HepG2 (cell line): ENCODE results near the gene NUDT9. TPM values are rescaled to one million over a fixed set of nuclear protein-coding genes. Genes with fewer than 3 reads are reported as not detected.

ENCODE experiments used
- ATAC-seq: fragments of 200-7000 bp; cut with Tn5 transposase; 3 replicates; pipeline ENCODE4 v1.9.1; 2020; ENCODE audit warnings: mild to moderate bottlenecking, moderate library complexity
- BruUV-seq: library from RNA; stranded (reverse); fragments of 400-500 nt; replicated peaks from 2 replicates; lab custom pipeline; 2021; lab: Mats Ljungman, UMichigan
- CTCF ChIA-PET: fragments of 300-600 bp; formaldehyde crosslinking; extraction: SDS; loops from one replicate; lab custom pipeline; 2021; ENCODE audit warnings: low total read pairs, inconsistent platforms, low intra/inter-chr PET ratio; lab: Yijun Ruan, JAX
- POLR2A ChIA-PET: fragments of 350-600 bp; sonication (Branson Sonifier 250); formaldehyde crosslinking; loops from one replicate; lab custom pipeline; 2020; ENCODE audit warnings: antibody characterized with exemption, inconsistent platforms; lab: Yijun Ruan, JAX
- DNase-seq: peaks from one replicate; pipeline ENCODE4 v3.0.0-alpha.2; 2015; ENCODE audit warnings: low spot score
- FAIRE-seq: peaks from 3 replicates; lab custom pipeline; 2011; peaks lifted over from hg19 to GRCh38; lab: Jason Lieb, UNC
- H2AFZ ChIP-seq: one replicate; pipeline ENCODE4 v1.6.1; 2011; ENCODE audit warnings: low read length, inconsistent platforms
- H3K27ac ChIP-seq: fragments of 300-600 bp; 3 replicates; pipeline ENCODE4 v1.8.0; 2011; ENCODE audit warnings: mixed run types, mild to moderate bottlenecking, mixed read lengths, low read length, inconsistent platforms; ENCODE audit not compliant: insufficient read depth; ENCODE audit errors: extremely low read length
- H3K27me3 ChIP-seq, 2 experiments: fragments of 200-600 bp in 1 of 2; 2 replicates in 1 of 2; 3 replicates in 1 of 2; pipeline versions ENCODE4 v1.6.0 to v1.8.0; 2011; ENCODE audit warnings: low read length in 2 of 2, mild to moderate bottlenecking in 2 of 2, moderate library complexity in 2 of 2, inconsistent platforms in 1 of 2; ENCODE audit not compliant: insufficient read depth in 2 of 2, control insufficient read depth in 1 of 2
- H3K36me3 ChIP-seq, 2 experiments: fragments of 200-600 bp in 1 of 2; replicated peaks in 1 of 2; 2 replicates in 1 of 2; 3 replicates in 1 of 2; pipeline versions ENCODE4 v1.5.1 to v1.8.0; 2011; ENCODE audit warnings: low read length in 2 of 2, inconsistent platforms in 1 of 2; ENCODE audit not compliant: insufficient read depth in 2 of 2, control insufficient read depth in 1 of 2
- H3K4me1 ChIP-seq: 2 replicates; pipeline ENCODE4 v1.5.1; 2012; ENCODE audit warnings: low read length, inconsistent platforms; ENCODE audit not compliant: insufficient read depth
- H3K4me2 ChIP-seq: 2 replicates; pipeline ENCODE4 v1.6.0; 2011; ENCODE audit warnings: low read depth, low read length, inconsistent platforms
- H3K4me3 ChIP-seq, 3 experiments: fragments of 200-600 bp in 1 of 3; sonication (generic), shearing (Covaris generic) in 1 of 3; replicated peaks in 1 of 3; 2 replicates each; pipeline ENCODE4 v1.5.1; 2011 to 2016; ENCODE audit warnings: low read length in 3 of 3, inconsistent platforms in 2 of 3, low read depth in 2 of 3, mild to moderate bottlenecking in 2 of 3, control low read depth in 1 of 3, mixed read lengths in 1 of 3; ENCODE audit not compliant: insufficient read depth in 1 of 3
- H3K79me2 ChIP-seq: one replicate; pipeline ENCODE4 v1.6.1; 2011; ENCODE audit warnings: low read length, inconsistent platforms; ENCODE audit not compliant: insufficient read depth
- H3K9ac ChIP-seq: 2 replicates; pipeline ENCODE4 v1.6.0; 2011; ENCODE audit warnings: mild to moderate bottlenecking, low read depth, low read length, inconsistent platforms; ENCODE audit not compliant: insufficient read depth
- H3K9me3 ChIP-seq: 2 replicates; pipeline ENCODE4 v1.5.1; 2012; ENCODE audit warnings: mild to moderate bottlenecking, low read length
- H4K20me1 ChIP-seq: 2 replicates; pipeline ENCODE4 v1.6.0; 2011; ENCODE audit warnings: inconsistent platforms, mild to moderate bottlenecking, low read length, moderate library complexity; ENCODE audit not compliant: insufficient read depth
- ATF4 ChIP-seq, 2 experiments: fragments of 450-650 bp in 1 of 2; sonication (generic) in 1 of 2; formaldehyde crosslinking; IDR thresholded peaks; 2 replicates each; pipeline versions ENCODE4 v1.5.0 to v1.8.0; 2020 to 2022; ENCODE audit warnings: mild to moderate bottlenecking in 1 of 2, missing genetic modification reagents in 1 of 2
- CENPBD1 ChIP-seq: sonication (generic); formaldehyde crosslinking; IDR thresholded peaks from 2 replicates; pipeline ENCODE4 v1.8.0; 2022; ENCODE audit warnings: missing genetic modification reagents, low read depth, mild to moderate bottlenecking, borderline replicate concordance
- ELF1 ChIP-seq: sonication (generic); formaldehyde crosslinking; IDR thresholded peaks from 2 replicates; pipeline ENCODE4 v1.4.0; 2020; ENCODE audit warnings: missing genetic modification reagents
- EP300 ChIP-seq, 3 experiments: sonication (generic) in 1 of 3; formaldehyde crosslinking in 1 of 3; IDR thresholded peaks; 2 replicates each; pipeline versions ENCODE4 v1.5.1 to v1.6.1; 2011 to 2020; ENCODE audit warnings: low read depth in 2 of 3, low read length in 2 of 3, borderline replicate concordance in 1 of 3, improper control_type of control experiment in 1 of 3, mild to moderate bottlenecking in 1 of 3, missing genetic modification reagents in 1 of 3, moderate library complexity in 1 of 3
- IKZF4 ChIP-seq: sonication (generic); formaldehyde crosslinking; IDR thresholded peaks from 2 replicates; pipeline ENCODE4 v1.5.1; 2020; ENCODE audit warnings: borderline replicate concordance, mild to moderate bottlenecking, low read depth, missing genetic modification reagents; ENCODE audit errors: not compliant biosample characterization
- MBD4 ChIP-seq: IDR thresholded peaks from 2 replicates; pipeline ENCODE4 v1.6.1; 2012; ENCODE audit warnings: low read length, inconsistent platforms, borderline replicate concordance
- NFRKB ChIP-seq: fragments of 450-650 bp; IDR thresholded peaks from 2 replicates; pipeline ENCODE4 v1.6.1; 2017
- PLSCR1 ChIP-seq: sonication (generic); formaldehyde crosslinking; IDR thresholded peaks from 2 replicates; pipeline ENCODE4 v1.5.0; 2020; ENCODE audit warnings: missing genetic modification reagents, mild to moderate bottlenecking, borderline replicate concordance
- RNF219 ChIP-seq: sonication (generic); formaldehyde crosslinking; IDR thresholded peaks from 2 replicates; pipeline ENCODE4 v1.5.0; 2020; ENCODE audit warnings: mild to moderate bottlenecking, missing genetic modification reagents
- ZNF253 ChIP-seq: sonication (generic); formaldehyde crosslinking; IDR thresholded peaks from 2 replicates; pipeline ENCODE4 v1.8.0; 2022; ENCODE audit warnings: mild to moderate bottlenecking, missing genetic modification reagents, borderline replicate concordance
- ZNF713 ChIP-seq: sonication (generic); formaldehyde crosslinking; IDR thresholded peaks from 2 replicates; pipeline ENCODE4 v1.4.0; 2020; ENCODE audit warnings: mild to moderate bottlenecking, missing genetic modification reagents
- ZNF879 ChIP-seq: sonication (generic); formaldehyde crosslinking; IDR thresholded peaks from 2 replicates; pipeline ENCODE4 v1.8.1; 2023; ENCODE audit warnings: missing genetic modification reagents
- whole genome bisulfite sequencing: methylation state at CpG from one replicate; pipeline ENCODE4 v1.1.6; 2017; ENCODE audit warnings: low lambda C conversion rate; 5-methylcytosine and 5-hydroxymethylcytosine counted together
- in situ Hi-C: cut with HindIII; loops from 2 replicates; pipeline ENCODE4 v1.10.0; 2017; ENCODE audit warnings: low pct_unique_long_range_greater_than_20kb; ENCODE audit not compliant: extremely low pct_ligation_motif_present
- intact Hi-C: fragments of 100-400 bp; cut with micrococcal nuclease; formaldehyde crosslinking; loops from one replicate; pipeline ENCODE4 v1.10.0; 2022; ENCODE audit not compliant: unreplicated experiment
- polyA plus RNA-seq, 8 experiments: library from polyadenylated mRNA; depleted of rRNA in 3 of 8; stranded (reverse) in 7 of 8; unstranded in 1 of 8; fragments of >200 nt; fragmentation: Illumina TruSeq in 4 of 8; extraction: Trizol in 4 of 8; gene quantifications; 2 replicates each; pipeline versions ENCODE4 v1.2.1 to v1.2.3, GENCODE V29; 2011 to 2016; ENCODE audit warnings: low read depth in 4 of 8, missing spikeins in 1 of 8, mixed read lengths in 1 of 8; ENCODE audit not compliant: insufficient read depth in 1 of 8
- total RNA-seq, 5 experiments: library from RNA; depleted of rRNA; stranded (reverse); fragments of >200 nt; fragmentation: Illumina TruSeq; extraction: Trizol; gene quantifications; 2 replicates each; pipeline ENCODE4 v1.2.3, GENCODE V29; 2016; ENCODE audit warnings: low read depth in 1 of 5

NUDT9 gene
- total and polyA plus RNA-seq, 2 of the 13 experiments (the other 11 are each of a cell fraction or from before 2014, with no cell fraction given), result 10.4 to 12.3 TPM

- ChIA-PET POLR2A (no interaction called here), CTCF (no interaction called here)
- no peaks in the 10 kb centered on the region for H3K27me3 ChIP-seq
- no peaks in the 10 kb centered on the region for H3K9me3 ChIP-seq
- no TSS peak for BruUV-seq
- TF ChIP-seq MBD4, result no peak
- TF ChIP-seq NFRKB, result no peak
- no peak for TF ChIP-seq ELF1 (CRISPR knock-in tag)
- TF ChIP-seq ZNF253 (CRISPR knock-in tag), result no peak
- no peak for TF ChIP-seq PLSCR1 (CRISPR knock-in tag)
- no peak for TF ChIP-seq EP300 (IDR thresholded peaks at IDR 0.05; ENCODE audit: low read depth in 2 of 2, low read length in 2 of 2)
- TF ChIP-seq EP300 (CRISPR knock-in tag; IDR thresholded peaks at IDR 0.05; ENCODE audit: borderline replicate concordance), result no peak
- no peak for TF ChIP-seq ZNF713
- no peak for TF ChIP-seq ZNF879 (CRISPR knock-in tag)
- TF ChIP-seq CENPBD1 (CRISPR knock-in tag), result no peak
- TF ChIP-seq ATF4 (CRISPR knock-in tag; IDR thresholded peaks at IDR 0.05), result no peak
- no peak for TF ChIP-seq IKZF4 (CRISPR knock-in tag)
- no peak for TF ChIP-seq RNF219 (CRISPR knock-in tag)
- no peak overlapping the region for H3K4me3 ChIP-seq
- H3K4me2 ChIP-seq, result no peak overlapping the region
- no peak for DNase-seq
- H3K4me1 ChIP-seq, result no peaks in the 10 kb centered on the region
- H3K79me2 ChIP-seq, result no peaks in the 10 kb centered on the region
- no peaks in the 10 kb centered on the region for H4K20me1 ChIP-seq
- ATAC-seq, result no peak
- H3K36me3 ChIP-seq, result no peaks in the 10 kb centered on the region
- H3K9ac ChIP-seq, result no peak overlapping the region
- no peak for FAIRE-seq
- intact Hi-C loops, result no loop called here
- in situ Hi-C loops, result no loop called here
- no peak overlapping the region for H3K27ac ChIP-seq
- no peak overlapping the region for H2AFZ ChIP-seq
- 28% methylated on average over 3 of the region's 3 CpGs for WGBS
Measured at GRCh38 chr4:87505862-87506261, 83.5 kb downstream of the NUDT9 start.
